KBM-7 (cell line): ENCODE results near the gene DMKN.

Experiments used
- DNase-seq: peaks from one replicate; pipeline ENCODE4 v3.0.0-alpha.2; 2015
- in situ Hi-C: fragments of 300-500 bp; cut with MboI; formaldehyde crosslinking; loops from 2 replicates; pipeline ENCODE4 v1.14.3; 2020; ENCODE audit warnings: low sequenced_read_pairs, low pct_unique_long_range_greater_than_20kb, mixed read lengths

The DMKN gene, protein sequence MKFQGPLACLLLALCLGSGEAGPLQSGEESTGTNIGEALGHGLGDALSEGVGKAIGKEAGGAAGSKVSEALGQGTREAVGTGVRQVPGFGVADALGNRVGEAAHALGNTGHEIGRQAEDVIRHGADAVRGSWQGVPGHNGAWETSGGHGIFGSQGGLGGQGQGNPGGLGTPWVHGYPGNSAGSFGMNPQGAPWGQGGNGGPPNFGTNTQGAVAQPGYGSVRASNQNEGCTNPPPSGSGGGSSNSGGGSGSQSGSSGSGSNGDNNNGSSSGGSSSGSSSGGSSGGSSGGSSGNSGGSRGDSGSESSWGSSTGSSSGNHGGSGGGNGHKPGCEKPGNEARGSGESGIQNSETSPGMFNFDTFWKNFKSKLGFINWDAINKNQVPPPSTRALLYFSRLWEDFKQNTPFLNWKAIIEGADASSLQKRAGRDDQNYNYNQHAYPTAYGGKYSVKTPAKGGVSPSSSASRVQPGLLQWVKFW

DNA sequence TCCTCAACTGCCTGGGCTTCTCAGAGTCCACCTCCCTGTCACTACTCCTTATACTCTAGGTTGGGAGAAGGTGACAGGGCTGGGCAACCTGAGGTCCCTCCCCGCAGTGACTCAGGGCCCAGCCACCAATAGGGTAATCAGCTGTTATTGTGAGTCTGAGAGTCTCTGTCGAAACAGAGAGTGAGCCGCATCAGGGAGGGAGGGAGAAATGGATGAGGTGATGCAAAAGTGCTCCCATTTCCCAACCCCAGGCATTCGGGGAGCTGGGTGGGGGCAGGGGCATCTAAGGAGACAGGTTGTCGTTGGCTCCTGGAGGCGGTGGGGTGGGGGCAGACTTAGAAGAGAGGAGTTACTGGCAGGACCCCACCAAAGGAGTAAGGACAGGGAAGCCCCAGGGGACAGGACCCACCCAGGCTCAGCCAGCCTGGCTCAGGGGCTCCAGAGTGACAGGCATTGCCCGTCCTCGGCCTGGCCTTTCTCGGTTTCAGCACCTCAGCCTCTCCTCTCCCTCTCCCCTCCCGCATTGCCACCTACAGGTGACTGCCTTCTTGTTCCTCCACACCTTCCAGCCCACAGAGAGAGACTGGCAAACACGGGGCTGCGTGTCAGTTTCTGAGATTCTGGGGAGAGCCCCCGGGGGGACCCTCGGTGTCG lies at the start of gene DMKN:
DMKN (minus strand) TSS at position 22 of the 654 bp plus-strand sequence. CDS start 174 bp downstream, outside the sequence.
- no peak for DNase-seq
- in situ Hi-C loops, result no loop called here

DNA sequence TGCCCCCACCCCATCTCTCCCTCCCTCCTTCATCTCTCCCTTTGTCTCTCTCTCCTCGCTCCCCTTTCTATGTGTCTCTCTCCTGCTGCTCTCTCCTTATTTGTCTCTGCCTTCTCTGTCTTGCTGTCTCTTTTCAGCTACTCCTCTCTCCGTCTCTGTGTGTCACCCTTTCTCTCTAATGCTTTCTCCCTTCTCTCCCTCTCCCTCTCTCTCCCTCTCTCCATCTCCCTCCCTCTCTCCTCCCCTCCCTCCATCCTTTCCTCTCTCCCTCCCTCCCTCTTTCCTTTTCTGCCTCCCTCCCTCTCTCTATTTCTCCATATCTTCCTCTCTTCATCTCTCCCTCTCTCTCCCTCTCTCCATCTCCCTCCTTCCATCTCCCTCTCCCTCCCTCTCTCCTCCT lies 49.3 kb upstream of the DMKN start:
- no peak for DNase-seq
- in situ Hi-C loops, result no loop called here

DNA sequence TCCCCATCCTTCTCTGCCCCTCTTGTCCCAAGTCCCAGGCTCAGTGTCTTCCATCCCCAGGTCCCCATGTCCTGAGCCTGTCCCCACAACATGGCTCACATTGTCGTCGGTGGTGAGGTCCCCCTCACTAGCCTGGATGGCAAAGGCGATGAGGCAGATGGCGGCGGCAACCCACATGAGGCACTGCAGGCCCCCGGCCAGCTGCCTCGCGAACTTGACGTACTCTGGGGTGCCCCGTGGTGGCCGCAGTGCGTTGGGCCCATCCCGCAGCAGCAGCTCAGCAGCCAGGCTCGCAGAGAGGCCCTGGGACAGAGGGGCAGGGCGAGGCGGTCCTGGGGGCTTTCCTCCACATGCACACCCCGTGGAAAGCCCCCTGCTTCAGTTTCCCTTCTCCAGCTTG lies 48.9 kb upstream of the DMKN start:
- in situ Hi-C loops, result no loop called here
- no peak for DNase-seq

DNA sequence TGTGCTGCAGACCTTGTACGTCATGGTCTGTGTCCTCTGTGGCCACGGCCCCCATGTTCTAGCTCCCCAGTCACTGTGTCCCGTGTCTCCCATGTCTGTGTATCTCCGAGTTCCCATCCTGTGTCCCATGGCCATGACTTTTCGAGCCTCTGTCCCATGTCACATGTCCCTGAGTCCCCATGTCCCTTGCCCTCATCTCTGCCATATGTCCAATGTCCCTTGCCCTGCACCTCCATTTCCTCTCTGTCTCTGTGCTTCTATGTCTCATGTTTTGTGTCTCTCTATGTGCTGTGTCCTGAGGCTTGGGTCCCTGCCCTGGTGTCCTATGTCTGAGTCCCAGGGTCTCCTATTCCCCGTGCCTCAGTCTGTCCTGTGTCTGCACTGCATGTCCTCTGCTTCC lies 48.0 kb upstream of the DMKN start:
- no peak for DNase-seq

DNA sequence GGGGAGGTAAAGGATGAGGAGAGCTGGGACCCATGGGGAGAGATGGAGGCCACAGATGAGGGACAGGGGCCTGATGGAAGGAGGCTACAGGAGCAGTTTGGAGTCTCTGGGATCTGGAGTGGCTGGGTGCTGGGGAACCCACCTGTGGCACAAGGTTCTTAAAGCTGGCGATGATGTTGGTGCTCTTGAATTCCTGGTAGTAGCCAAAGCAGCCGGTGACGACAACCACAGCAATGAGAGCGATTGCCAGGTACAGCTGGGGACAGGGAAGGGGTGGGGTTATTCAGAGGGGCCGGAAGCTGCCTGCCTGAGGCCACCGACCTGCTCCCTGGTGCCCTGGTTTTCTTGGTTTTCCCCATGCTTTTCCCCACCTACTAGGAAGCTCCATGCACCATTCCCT lies 47.2 kb upstream of the DMKN start:
- in situ Hi-C loops, result no loop called here
- DNase-seq, result no peak

More for the DNA sequence above, 48.0 kb upstream of the DMKN start:
- in situ Hi-C loops, result no loop called here

DNA sequence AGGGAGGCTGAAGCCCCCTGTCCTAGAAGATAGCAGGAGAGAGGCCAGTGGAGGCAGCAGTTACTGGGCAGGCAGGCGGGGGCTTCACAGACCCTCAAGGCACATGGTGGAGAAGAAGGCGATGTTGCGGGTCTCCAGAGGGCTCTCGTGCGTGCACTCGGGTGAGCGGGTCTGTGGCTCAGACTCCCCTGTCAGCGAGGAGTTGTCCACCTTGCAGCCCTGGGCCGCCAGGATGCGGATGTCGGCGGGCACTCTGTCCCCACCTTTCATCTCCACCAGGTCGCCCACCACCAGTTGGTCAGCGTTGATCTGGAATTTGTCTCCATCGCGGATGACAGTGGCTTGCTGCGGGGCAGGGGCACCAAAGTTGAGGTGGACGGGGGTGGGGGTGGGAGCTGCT lies 46.8 kb upstream of the DMKN start:
- in situ Hi-C loops, result no loop called here
- no peak for DNase-seq

DNA sequence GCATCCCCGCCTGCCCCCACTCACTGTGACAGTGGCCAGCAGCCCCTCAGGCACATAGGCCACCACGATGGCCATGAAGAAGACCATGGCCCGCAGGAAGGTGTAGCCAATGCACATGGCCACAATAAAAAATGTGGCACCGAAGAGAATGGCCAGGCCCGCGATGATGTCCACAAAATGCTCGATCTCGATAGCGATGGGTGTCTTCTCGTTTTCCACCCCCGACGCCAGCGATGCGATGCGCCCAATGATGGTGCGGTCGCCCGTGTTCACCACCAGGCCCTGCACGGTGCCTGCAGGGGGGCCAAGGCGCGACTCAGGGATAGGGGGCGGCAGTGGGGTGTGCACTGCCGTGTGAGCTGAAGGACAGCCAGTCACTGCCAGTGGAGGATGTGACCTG lies 46.3 kb upstream of the DMKN start:
- in situ Hi-C loops, result no loop called here
- no peak for DNase-seq

DNA sequence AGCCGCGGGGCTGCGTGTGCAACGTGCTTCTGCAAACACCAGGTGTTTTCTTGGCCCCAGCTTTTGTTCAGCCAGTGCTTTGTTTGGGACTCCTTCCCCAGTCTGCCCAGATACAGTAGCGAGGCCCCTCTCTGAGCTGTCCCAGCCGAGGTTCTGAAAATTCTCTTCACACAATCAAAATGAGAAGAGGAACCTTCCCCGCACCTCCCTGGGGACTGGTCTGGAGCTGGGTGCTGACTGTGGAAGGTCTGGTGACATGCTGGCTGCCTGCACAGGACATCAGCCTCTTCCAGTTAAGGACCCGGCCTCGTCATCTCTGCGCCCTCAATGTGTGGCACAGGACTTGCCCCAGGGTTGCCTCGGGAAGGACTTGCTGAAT lies 45.8 kb upstream of the DMKN start:
- in situ Hi-C loops, result no loop called here
- DNase-seq, result peak; percentile 18

DNA sequence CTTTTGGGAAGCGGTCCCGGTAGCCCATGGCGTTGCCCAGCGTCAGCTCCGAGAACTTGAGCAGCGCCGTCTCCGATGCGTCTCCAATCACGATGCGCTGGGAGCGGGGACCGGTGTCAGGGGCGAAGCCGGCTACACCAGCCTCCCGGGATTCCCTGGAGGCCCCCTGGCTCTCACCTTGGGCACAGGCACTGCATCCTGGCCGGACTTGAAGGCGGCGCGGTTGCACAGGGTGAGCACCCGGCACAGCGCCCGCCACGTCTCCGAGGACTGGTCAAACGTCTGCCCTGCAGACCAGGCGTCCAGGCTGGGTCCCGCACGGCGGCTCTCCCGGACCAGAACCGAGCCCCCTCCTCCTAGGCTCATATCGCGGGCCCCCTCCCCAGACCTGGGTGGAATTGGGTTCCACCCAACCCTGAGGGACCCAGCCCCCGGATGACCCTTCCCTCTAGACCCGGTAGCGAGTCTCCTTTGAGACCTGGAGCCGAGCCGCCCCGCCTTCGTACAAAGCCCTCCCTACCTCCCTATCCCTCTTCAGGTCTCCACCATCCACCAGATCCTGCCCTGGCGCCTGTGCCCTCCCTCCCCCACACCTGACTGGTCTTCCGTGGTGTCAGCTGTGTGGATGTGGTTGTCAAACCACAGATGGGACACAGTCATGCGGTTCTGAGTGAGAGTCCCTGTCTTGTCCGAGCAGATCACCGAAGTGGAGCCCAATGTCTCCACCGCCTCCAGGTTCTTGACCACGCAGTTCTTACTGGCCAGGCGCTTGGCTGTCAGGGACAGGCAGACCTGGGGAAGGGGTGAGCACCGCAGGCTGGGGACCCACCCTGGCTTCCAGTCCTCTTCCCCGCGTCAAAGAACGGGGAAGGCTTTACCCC lies 45.2 kb upstream of the DMKN start:
- in situ Hi-C loops, result no loop called here
- no peak for DNase-seq

DNA sequence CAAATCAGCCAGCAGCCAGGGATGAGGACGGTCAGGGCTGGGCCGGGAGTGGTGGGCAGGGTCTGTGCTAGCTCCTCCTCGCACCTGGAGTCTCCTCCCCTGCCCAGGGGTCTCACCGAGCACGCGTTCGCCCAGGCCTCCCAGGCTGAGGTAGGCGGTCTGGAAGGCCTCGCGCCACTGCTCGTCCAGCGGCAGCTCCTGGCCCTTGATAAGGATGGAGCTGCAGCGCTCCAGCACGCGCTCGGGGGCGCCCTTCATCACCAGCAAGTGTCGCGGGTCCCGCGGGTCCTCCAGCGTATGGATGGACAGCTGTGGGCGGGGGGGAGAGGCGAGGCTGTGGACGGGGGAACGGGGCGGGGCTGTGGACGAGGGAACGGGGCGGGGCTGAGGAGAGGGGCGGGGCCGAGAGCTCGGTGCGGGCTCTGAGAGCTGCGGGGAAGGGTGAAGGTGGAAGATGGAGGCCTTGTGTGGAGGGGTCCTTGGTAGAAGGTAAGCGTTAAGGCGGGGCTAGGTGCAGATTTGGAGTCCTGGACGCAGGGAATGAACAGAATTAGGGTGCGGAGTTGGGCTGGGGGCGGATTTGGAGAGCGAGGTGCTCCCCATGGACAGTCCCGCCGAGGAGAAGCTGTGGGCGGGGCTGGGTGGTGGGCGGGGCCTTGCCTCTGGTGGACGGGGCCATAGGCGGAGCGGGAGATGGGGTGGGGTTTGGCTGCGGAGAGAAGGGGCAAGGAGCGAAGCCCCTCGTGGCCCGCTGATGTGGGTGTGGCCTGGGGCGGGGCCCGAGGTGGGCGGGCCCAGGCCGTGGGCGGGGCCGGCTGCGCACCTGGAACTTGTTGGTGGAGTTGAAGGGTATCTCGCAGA lies 44.3 kb upstream of the DMKN start:
- in situ Hi-C loops, result no loop called here
- DNase-seq, result peak; percentile 81

DNA sequence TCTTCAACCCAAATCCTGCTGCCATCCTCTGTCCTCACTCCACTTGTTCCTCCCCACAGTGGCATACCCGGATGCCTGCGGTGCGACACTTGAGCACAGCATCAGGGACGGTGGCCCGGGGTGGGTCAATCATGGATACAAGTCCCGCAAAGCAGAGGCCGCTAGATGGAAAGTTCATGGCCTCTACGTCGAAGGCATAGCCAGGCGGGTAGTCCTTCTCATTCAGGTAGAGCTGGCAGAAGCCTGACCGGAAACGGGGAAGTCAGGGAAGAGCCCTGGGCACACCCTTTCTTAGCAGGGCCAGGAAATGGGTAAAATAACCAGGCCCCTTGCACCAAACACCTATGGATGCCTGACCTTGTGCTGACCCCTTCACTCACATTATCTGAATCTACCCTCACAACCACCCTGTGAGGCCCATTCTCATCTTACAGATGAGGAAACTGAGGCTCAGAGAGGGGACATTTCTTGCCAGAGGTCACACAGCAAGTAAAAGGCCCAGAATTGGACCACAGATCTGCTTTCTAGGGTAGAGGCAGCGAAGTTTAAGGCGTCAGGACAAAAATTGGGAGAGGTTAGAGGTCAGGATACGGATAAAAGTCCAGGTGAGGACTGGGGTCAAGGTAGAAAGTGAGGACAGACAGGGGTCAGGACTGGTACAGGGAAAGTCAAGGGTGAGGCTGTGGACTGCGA lies 43.5 kb upstream of the DMKN start:
- in situ Hi-C loops, result no loop called here
- no peak for DNase-seq

DNA sequence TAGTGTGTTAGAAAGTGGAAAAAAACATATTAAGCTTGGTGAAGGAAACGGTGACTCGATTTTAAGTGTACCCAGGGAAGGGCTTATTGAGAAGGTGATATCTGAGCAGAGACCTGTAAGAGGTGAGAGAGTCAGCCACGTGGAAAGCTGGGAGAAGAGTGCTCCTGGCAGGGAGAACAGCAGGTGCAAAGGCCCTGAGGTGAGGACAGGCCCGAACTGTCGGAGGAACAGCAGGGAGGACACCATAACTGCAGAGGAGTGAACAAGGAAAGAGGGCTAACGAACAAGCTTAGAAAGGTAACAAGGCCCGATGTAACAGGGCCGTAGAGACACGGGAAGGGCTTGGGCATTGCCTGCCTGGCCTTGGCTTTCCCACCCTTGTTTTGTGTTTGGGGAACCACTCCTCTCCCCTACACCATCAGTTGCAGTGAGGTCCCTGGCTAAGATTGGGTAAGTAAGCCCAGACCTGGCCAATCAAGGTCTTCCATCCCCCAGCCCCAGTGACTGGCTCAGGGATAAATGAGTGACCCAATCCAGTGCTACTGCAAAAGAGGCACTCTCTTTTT lies 42.7 kb upstream of the DMKN start:
- in situ Hi-C loops, result no loop called here
- DNase-seq, result no peak

DNA sequence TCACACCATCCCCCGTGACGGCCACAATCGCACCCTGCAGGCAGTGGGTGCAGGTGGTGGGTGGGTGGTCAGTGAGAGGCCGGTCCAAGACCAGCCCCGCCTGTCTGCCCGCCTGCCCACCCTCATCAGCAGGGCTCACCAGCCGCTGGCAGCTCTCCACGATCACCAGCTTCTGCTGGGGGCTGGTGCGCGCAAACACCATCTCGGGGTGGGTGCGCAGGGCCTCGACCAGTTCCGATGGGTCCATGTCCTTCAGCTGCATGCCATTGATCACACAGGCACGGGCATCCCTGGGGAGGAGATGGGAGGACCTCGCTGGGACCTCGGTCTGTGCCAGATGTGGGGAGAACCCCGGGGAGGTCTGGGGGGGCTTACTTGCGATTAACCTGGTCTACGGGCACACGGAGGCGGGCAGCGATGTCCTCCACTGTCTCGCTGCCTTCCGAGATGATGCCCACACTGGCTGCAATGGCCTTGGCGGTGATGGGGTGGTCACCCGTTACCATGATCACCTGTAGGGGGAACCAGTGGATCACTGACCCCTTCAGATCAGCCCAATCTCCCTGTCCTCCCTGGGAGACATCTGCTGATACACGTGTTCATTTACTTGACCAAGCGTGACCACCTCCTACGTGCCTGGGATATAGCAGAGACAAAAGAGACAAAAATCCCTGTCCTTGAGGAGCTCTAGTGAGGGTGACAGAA lies 42.0 kb upstream of the DMKN start:
- peak; percentile 22 for DNase-seq
- in situ Hi-C loops, result no loop called here

DNA sequence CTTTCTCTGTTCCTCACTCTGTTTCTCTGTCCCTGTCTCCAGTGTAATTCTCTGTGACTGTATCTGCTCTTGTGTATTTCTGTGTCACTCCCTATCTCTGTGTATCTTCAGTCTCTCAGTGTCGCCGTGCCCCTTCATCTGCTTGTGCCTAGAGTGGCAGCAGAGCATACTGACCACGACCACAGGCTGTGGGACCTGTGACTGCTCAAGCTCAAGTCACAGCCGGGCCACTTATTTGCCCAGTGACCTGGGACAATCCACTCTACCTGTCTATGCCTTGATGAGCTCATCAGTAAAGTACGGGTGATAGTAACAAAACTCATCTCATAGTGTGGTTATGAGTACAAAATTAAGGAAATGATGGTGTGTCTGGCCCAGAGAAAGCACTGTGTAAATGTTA lies 40.6 kb upstream of the DMKN start:
- no peak for DNase-seq
- in situ Hi-C loops, result no loop called here

DNA sequence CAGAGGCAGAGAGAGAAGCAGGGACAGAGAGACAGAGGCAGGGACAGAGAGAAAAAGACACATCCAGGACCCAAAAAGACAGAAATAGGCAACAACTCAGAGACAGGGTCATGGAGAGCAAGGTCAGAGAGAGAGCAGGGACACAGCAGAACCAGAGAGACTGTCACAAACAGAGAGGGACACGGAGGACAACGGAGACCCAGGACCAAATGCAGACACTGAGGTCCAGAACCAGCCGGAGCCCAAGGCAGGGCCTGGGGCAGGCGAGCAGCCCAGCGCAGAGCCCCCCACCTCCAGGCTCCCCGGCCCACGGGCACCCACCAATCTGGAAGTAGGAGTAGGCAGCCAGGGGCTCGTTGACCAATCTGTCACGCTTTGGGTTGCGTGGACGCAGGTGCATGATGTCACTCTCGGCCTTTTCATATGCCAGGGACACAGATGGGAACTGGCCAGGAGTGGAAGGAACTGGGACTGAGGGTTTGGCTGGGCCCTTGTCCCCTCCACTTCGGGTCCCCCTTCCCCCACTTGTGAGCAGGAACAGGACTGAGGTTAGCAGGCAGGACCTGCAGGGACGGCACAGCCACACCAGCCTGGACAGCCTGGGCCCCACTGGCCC lies 40.0 kb upstream of the DMKN start:
- in situ Hi-C loops, result no loop called here
- DNase-seq, result no peak

DNA sequence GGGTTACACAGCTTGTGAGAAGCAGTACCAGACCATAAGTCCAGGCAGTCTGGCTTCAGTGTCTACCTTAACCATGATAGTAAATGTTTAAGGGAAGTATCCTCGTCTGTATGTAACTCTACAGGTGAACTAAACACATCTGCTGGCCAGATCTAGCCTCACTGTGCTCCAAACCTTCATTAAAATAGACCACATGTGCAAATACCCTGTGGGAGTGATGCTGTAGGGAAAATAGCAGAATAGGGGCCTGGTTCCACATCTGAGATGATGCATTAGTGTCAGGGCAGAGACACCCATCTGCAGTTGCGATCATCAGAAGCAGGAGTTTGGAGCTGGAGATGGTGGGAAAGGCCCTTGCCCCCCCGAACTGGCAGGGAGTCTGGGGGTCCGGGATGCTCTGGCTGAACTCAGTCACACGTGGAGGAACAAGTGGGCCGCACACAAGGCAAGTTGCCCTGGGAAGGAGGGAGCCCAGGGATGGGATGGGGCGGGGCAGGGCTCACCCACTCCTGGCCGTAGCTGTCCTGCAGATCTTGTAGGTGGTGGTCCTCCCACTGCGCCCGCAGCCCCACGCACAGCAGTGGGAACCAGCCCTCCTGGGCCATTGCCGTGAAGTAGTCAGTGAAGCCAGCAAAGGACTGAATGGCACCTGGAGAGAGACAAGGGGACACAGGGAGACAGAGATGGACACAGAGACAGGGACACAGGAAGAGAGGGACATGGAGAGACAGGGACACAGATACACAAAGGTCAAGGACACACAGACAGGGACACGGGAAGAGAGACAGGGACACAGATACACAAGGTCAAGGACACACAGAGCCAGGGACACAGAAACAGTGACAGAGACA lies 39.3 kb upstream of the DMKN start:
- DNase-seq, result no peak
- in situ Hi-C loops, result no loop called here
